Nucleus accumbens (tissue), 56 donors: ENCODE results near the gene ERFE.

Source experiments
- DNase-seq, 56 donors: peaks; one replicate each; lab custom pipeline; 2025; lab: John Stamatoyannopoulos, UW

ERFE gene

GRCh38 chr2:238138331-238139195 is 20.2 kb upstream of the ERFE start, which contains the start of gene KLHL30:
TSS of gene KLHL30 (plus strand) at chr2:238138668. CDS start at chr2:238140755, 2,087 bp downstream.
- no peak for DNase-seq

GRCh38 chr2:238139196-238140039 is 19.4 kb upstream of the ERFE start:
- DNase-seq: no peak

- no peak for DNase-seq
These were observed 18.7 kb upstream of the ERFE start for GRCh38 chr2:238140040-238140439.

- DNase-seq: no peak
These were observed 17.8 kb upstream of the ERFE start for GRCh38 chr2:238140721-238141540.

DNA sequence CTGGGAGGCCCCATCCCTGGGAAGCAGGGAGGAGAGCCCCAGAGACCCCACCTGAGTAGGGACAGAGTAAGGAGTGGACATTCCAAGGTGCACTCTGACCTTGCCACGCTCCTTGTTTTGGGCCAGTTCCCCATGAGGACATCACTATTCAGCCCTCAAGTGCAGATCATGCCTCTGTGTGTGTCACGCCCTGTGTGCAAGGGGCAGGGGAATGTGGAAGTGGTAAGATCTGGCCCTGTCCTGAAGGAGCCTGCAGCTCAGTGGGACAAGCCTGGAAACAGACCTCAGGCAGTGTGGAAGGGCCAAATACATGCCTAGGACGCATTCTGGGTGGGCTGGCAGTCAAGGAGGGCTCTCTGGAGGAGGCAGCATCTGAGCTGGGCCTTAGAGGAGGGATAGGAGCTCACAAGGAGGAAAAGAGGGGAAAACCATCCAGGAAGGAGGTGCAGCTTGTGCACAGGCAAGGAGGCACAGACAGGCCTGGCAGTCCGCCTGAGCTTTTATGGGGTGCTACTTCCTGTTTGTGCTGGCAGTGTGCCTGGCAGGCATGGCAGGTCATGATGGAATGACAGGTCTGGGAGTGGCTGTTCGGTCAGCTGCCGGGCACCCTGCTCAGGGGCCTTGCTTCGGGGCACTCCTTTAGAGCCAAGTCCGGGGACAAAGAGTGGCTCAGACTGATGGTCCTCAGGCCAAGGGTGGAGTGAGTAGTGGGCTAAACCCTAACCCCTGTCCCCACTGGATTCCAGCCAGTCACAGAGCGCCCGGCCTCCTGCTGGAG is 17.0 kb upstream of the ERFE start:
- no peak for DNase-seq

DNA sequence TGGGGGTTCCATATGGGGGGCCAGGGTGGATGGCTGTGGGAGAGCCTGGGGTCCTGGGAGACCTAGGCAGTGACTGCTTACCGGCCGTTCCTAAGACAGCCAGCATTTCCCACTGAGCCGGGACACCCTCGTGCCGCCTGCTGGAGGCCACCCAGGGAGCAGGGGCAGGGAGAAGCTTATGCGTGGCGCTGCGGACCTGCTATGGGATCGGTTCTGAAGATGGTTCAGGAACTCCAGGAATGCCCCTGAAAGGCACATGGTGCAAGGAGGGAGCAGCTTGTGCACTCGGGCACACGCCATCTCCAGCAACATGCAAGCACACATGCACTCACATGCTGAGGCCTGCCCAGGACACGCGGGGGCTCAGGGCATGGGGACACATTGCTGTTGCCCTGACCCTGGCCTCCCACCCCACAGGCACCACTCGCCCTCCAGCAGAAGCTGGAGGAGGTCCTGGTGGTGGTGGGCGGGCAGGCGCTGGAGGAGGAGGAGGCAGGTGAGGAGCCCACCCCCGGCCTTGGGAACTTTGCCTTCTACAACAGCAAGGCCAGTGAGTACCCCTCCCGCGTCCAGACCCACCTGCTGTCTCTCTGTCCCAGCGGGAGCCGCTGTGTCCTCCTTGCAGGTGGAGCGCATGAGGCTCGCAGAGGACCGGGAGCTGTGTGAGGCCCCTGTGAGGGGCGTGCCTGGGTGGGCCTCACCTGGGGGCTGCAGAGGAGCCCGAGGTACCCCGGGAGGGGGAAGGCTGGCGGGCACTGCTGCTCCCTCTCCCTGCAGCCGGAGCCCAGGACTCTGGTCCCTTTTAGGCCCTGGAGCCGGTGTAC is 16.2 kb upstream of the ERFE start:
- DNase-seq: no peak

GRCh38 chr2:238143239-238143951 is 15.4 kb upstream of the ERFE start:
- DNase-seq: peak in 3 of 56 donors; percentile 7 to 17 (median 10)

DNA sequence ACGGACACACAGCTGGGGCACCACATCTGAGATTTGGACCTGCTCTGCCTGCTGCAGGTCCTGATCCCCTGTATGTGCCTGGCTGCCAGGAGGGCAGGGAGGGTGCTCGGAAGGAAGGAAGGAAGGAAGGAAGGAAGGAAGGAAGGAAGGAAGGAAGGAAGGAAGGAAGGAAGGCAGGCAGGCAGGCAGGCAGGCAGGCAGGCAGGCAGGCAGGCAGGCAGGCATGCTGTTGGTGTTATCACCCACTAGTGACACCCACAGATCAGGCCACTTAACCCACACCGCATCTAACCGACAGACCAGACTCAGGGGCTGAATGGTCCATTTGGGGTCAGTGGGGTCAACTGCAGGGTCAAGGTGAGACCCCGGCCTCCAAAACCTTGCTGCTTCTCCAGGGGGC is 14.5 kb upstream of the ERFE start:
- DNase-seq: no peak

DNA sequence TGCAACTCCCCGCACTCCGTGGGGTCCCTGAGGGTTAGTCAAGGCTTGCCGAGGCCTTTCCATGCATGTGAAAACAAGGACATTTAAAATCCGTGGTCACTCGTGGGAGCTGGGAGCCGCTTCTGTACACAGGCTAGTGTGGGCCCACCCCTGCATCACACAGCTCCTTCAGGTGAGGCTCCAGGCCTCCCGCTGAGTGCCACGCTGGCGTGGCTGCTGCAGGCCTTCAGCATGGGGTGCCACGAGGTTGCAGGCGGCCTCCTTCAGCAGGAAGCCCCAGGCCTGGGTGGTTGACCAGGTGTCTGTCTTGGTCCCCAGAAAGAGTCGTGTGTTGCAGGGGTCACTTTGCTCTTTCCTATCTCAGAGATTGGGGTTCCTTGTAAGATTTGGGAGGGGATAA is 13.7 kb upstream of the ERFE start:
- no peak for DNase-seq

GRCh38 chr2:238145851-238146250 is 12.9 kb upstream of the ERFE start:
- DNase-seq: no peak

- no peak for DNase-seq
These were observed 11.8 kb upstream of the ERFE start for GRCh38 chr2:238146884-238147544.

DNA sequence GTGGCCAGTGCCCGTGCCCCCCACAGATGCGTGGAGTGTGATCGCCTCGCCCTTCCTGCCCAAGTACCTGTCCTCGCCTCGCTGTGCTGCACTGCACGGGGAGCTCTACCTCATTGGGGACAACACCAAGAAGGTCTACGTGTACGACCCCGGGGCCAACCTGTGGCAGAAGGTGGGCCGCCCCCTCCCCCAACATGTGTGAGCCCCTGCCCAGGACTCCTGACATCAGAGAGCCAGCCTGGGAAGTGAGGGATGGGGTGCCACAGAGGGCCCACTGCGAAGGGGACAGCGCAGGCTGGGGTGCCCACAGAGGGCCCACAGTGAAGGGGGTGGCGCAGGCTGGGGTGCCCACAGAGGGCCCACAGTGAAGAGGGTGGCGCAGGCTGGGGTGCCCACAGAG is 9.8 kb upstream of the ERFE start:
- DNase-seq: no peak

DNA sequence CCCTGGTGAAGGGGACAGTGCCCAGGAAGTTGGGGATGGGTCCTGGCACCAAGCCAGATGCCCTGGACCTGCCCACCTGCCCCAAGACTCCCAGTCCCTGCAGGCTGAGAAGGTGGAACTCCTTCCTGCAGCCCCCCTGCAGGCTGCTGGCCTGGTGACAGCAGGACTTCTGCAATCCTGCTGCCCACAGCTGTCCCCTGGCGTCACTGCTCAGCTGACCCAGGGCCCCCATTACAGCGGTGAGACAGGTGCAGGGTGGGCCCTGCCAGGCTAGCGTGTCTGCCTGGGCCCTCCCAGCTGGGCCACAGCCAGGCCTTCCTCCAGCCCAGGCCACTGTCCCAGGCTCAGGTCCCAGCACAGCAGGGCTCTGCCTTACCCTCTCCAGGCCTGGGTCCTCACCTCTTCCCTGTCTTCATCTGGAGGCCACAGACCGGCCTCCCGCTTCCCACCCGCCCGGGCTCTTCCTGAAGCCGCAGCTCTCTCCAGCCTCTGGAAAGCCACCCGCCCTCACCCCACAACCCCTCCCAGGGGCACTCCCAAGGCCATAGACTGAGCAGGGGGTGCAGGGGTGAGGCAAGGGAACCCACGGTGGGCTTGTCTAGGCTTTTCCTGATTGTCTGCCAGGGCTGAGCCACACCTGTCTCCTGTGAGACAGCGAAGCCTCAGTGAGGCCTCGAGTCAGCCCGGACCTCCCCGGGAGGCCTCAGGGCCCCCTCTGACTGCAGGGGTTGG is 8.8 kb upstream of the ERFE start:
- DNase-seq: no peak

GRCh38 chr2:238150686-238151085 is 8.1 kb upstream of the ERFE start:
- no peak for DNase-seq

GRCh38 chr2:238151205-238151604 is 7.6 kb upstream of the ERFE start:
- DNase-seq: no peak

GRCh38 chr2:238151628-238152235 is 7.0 kb upstream of the ERFE start:
- no peak for DNase-seq
